ENCODE results near the gene FUT1.

FUT1 gene

GRCh38 chr19:48719263-48720171 lies 32.9 kb downstream of the FUT1 start, which contains the start of gene MAMSTR:
MAMSTR (minus strand) TSS chr19:48719725; CDS start chr19:48719031, 694 bp downstream.
- TF ChIP-seq GATA2 (IDR thresholded peaks at IDR 0.05; ENCODE audit: low read depth, low read length) (no peak), GATA3 (IDR thresholded peaks at IDR 0.05; ENCODE audit: low read depth, low read length) (no peak)

GRCh38 chr19:48718711-48719231 lies 33.7 kb downstream of the FUT1 start:
- no peak for TF ChIP-seq GATA3 (IDR thresholded peaks at IDR 0.05; ENCODE audit: low read depth, low read length)
- TF ChIP-seq GATA2 (IDR thresholded peaks at IDR 0.05; ENCODE audit: low read depth, low read length) = no peak

- TF ChIP-seq GATA3 (IDR thresholded peaks at IDR 0.05; ENCODE audit: low read depth, low read length) = no peak
Measured at GRCh38 chr19:48716562-48717291, 35.7 kb downstream of the FUT1 start.

GRCh38 chr19:48715681-48716171 lies 36.7 kb downstream of the FUT1 start:
- TF ChIP-seq GATA3 (IDR thresholded peaks at IDR 0.05; ENCODE audit: low read depth, low read length) = no peak
- TF ChIP-seq GATA2 (IDR thresholded peaks at IDR 0.05; ENCODE audit: low read depth, low read length) = no peak

- no peak for TF ChIP-seq GATA2 (IDR thresholded peaks at IDR 0.05; ENCODE audit: low read depth, low read length)
- TF ChIP-seq GATA3 (IDR thresholded peaks at IDR 0.05; ENCODE audit: low read depth, low read length) = no peak
Measured at GRCh38 chr19:48714759-48715675, 37.4 kb downstream of the FUT1 start.

GRCh38 chr19:48713864-48714755 lies 38.3 kb downstream of the FUT1 start:
- TF ChIP-seq GATA2 (IDR thresholded peaks at IDR 0.05; ENCODE audit: low read depth, low read length) (peak; percentile 6; the same call in 1 of the 2 replicates), GATA3 (IDR thresholded peaks at IDR 0.05; ENCODE audit: low read depth, low read length) (no peak)

- no peak for TF ChIP-seq GATA3 (IDR thresholded peaks at IDR 0.05; ENCODE audit: low read depth, low read length)
- TF ChIP-seq GATA2 (IDR thresholded peaks at IDR 0.05; ENCODE audit: low read depth, low read length) = no peak
Measured at GRCh38 chr19:48713041-48713863, 39.2 kb downstream of the FUT1 start.

- TF ChIP-seq GATA3 (IDR thresholded peaks at IDR 0.05; ENCODE audit: low read depth, low read length) = no peak
- TF ChIP-seq GATA2 (IDR thresholded peaks at IDR 0.05; ENCODE audit: low read depth, low read length) = no peak
Measured at GRCh38 chr19:48711106-48711662, 41.3 kb downstream of the FUT1 start.

- TF ChIP-seq GATA2 (IDR thresholded peaks at IDR 0.05; ENCODE audit: low read depth, low read length) (no peak), GATA3 (IDR thresholded peaks at IDR 0.05; ENCODE audit: low read depth, low read length) (no peak)
Measured at GRCh38 chr19:48708471-48708870, 44.0 kb downstream of the FUT1 start.

GRCh38 chr19:48705431-48705830 lies 47.0 kb downstream of the FUT1 start:
- TF ChIP-seq GATA3 (IDR thresholded peaks at IDR 0.05; ENCODE audit: low read depth, low read length) (no peak), GATA2 (IDR thresholded peaks at IDR 0.05; ENCODE audit: low read depth, low read length) (no peak)

- TF ChIP-seq GATA3 (IDR thresholded peaks at IDR 0.05; ENCODE audit: low read depth, low read length) (no peak), GATA2 (IDR thresholded peaks at IDR 0.05; ENCODE audit: low read depth, low read length) (no peak)
Measured at GRCh38 chr19:48703316-48703715, 49.1 kb downstream of the FUT1 start.

Measured in SH-SY5Y (cell line).